ENCODE measurements around the gene RNU2-1.
A peak's percentile ranks its signal among the peaks of the same experiment; 100 is the strongest.
"Not testable (repeated sequence)": the region's sequence is repeated elsewhere in the genome, so short reads cannot be mapped to it uniquely, and the experiment has no call there.

Gene RNU2-1

DNA sequence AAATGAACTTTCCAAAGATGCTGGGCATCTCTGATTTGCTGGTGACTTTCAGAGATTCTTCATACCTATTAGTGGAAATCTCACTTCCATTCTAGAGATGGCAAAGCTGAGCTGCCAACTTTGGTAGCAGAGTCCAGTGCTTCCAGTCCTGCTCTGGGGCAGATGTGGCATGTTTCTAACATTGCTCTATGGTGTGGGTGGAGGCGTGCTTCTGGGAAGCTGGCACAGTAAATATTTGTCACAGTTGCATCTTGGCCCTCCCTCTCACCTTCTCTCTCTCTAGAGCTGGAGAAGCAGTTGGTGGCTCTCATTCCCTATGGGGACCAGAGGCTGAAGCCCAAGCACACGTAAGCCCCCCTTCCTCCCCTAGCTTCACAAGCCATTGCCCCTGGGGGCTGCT is 20.2 kb downstream of the RNU2-1 start:
- peaks cover 13% of the 10 kb centered on the region for H3K4me1 ChIP-seq (ENCODE audit: control insufficient read depth, insufficient read depth, low read length)
- no peaks in the 10 kb centered on the region for H3K9me3 ChIP-seq (ENCODE audit: control insufficient read depth, insufficient read depth, low read length)
- H3K4me3 ChIP-seq (ENCODE audit: low read depth, low read length) = no peak overlapping the region
- no peaks in the 10 kb centered on the region for H3K27me3 ChIP-seq (ENCODE audit: control insufficient read depth, insufficient read depth, low read length)
- H3K36me3 ChIP-seq (ENCODE audit: control insufficient read depth, insufficient read depth, low read length) = peaks cover 12% of the 10 kb centered on the region; the same call in 1 of the 2 replicates
- H3K27ac ChIP-seq (ENCODE audit: low read depth, low read length) = no peak overlapping the region
- no peak overlapping the region for H3K9ac ChIP-seq (ENCODE audit: low read depth, low read length)

DNA sequence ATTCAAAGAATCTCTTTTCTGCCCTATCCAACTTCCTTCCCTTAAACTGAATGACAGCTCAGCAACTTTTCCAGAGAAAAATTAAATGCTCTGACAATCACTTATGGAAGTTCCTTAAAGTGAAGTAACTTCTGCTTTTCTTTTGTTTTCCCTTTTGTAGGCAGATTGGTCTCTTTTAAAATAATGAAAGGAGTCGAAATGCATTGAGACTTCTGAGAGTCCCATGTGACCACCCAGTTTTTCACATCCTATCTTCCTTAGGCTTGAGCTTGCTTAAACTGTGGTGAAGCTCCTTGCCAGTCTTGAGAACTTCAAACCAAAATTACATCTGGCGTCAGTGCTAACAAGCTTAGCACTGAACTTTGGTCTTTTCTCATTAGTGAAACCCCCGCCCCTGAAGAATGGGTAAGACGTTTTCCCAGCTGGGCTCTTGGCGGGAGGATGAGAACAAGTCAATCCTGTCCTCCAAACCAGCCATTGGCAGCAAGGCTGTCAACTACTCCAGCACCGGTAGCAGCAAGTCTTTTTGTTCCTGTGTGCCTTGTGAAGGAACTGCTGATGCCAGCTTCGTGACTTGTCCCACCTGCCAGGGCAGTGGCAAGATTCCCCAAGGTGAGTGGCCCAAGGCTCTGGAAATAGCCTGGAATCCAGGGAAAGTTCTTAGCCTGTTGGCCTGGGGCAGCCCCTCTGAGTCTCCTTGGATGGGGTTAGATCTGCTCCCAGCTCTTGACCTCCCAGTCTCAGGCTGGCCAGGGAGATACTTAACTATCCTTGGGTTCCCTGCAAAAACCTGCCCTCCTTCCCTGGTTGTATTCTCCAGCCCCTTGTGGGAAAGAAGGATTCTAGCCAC is 20.9 kb downstream of the RNU2-1 start:
- Histone ChIP-seq H3K27ac (ENCODE audit: low read depth, low read length) (no peak overlapping the region), H3K4me3 (ENCODE audit: low read depth, low read length) (peak overlapping the region; percentile 76), H3K4me1 (ENCODE audit: control insufficient read depth, insufficient read depth, low read length) (peaks cover 13% of the 10 kb centered on the region), H3K36me3 (ENCODE audit: control insufficient read depth, insufficient read depth, low read length) (peaks cover 15% of the 10 kb centered on the region; the same call in 1 of the 2 replicates), H3K27me3 (ENCODE audit: control insufficient read depth, insufficient read depth, low read length) (no peaks in the 10 kb centered on the region), H3K9me3 (ENCODE audit: control insufficient read depth, insufficient read depth, low read length) (no peaks in the 10 kb centered on the region), H3K9ac (ENCODE audit: low read depth, low read length) (no peak overlapping the region)

DNA sequence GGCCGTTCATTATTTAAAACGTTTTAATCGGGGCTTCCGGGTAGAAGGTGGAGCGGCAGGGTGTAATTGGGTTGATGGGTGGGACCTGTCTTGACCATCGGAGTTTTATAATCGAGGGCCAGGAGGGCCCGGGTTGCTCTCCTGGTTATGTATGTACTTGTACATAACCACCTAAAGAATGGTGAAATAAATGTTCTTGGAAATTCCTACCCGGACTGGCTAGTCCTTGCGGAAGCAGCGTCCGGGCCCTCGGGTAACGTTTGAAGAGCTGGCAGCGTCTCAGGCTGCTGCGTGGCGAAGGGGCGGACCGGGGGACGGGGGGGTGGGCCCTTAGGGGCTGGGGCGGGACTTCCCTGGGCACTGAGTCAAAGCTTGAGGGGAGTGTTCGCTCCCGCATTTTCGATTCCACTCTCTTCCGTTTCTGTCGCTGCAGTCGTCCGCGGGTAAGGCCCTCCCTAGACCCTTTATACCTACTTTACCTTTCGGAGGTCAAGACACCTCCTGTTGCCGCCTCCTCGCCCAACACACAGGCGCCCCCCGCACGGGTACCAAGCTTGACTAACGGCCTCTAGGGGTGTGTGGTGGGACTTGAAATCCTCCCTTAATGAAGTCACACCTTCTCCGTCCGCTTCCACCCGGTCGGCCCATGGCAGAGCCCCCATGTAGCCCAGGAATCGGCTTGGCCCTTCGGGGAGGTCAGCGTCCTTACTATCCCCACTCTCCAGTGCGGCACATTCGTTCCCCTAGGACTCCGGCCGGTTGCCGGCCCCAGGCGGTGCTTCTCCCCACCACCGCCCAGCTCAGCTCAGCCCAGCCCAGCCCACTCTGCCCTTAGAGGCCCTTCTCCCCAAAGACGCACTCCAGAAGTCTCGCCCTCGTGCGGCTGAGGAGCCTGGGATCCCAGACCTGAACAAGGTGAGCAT is 22.0 kb downstream of the RNU2-1 start, which contains the start of gene TMEM106A:
Gene TMEM106A (plus strand): TSS at position 396 of the 923 bp plus-strand sequence. CDS start 1,167 bp downstream, outside the sequence.
- no peaks in the 10 kb centered on the region for H3K9me3 ChIP-seq (ENCODE audit: control insufficient read depth, insufficient read depth, low read length)
- peak within 1 kb of the TSS; percentile 61 for H3K27ac ChIP-seq (ENCODE audit: low read depth, low read length)
- no peaks in the 10 kb centered on the region for H3K27me3 ChIP-seq (ENCODE audit: control insufficient read depth, insufficient read depth, low read length)
- peak within 1 kb of the TSS; percentile 54 for H3K9ac ChIP-seq (ENCODE audit: low read depth, low read length)
- peak within 1 kb of the TSS; percentile 76 for H3K4me3 ChIP-seq (ENCODE audit: low read depth, low read length)
- H3K36me3 ChIP-seq (ENCODE audit: control insufficient read depth, insufficient read depth, low read length) = peaks cover 13% of the 10 kb centered on the region; the same call in 1 of the 2 replicates
- peaks cover 13% of the 10 kb centered on the region for H3K4me1 ChIP-seq (ENCODE audit: control insufficient read depth, insufficient read depth, low read length)

DNA sequence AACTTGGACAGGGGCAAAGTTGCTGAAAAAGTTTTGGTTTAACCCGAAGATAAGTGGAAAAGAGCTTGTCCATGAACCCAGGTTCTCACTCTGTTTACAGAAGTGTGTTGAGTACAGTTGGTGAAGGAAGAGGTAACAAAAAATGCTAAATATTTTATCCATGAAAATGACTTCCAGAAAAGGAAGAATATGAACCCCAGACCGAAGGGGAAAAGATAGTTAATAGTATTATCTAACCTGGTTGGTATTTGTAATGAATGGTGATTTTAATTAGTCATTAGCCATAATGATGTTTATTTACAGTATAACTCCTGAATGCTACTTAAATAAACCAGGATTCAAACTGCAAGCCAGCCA is 22.7 kb downstream of the RNU2-1 start:
- Histone ChIP-seq H3K4me1 (ENCODE audit: control insufficient read depth, insufficient read depth, low read length) (peaks cover 13% of the 10 kb centered on the region), H3K27ac (ENCODE audit: low read depth, low read length) (peak overlapping the region; percentile 27), H3K27me3 (ENCODE audit: control insufficient read depth, insufficient read depth, low read length) (no peaks in the 10 kb centered on the region), H3K4me3 (ENCODE audit: low read depth, low read length) (peak overlapping the region; percentile 76), H3K9ac (ENCODE audit: low read depth, low read length) (peak overlapping the region; percentile 54; the same call in 1 of the 2 replicates), H3K36me3 (ENCODE audit: control insufficient read depth, insufficient read depth, low read length) (peaks cover 13% of the 10 kb centered on the region; the same call in 1 of the 2 replicates), H3K9me3 (ENCODE audit: control insufficient read depth, insufficient read depth, low read length) (no peaks in the 10 kb centered on the region)

DNA sequence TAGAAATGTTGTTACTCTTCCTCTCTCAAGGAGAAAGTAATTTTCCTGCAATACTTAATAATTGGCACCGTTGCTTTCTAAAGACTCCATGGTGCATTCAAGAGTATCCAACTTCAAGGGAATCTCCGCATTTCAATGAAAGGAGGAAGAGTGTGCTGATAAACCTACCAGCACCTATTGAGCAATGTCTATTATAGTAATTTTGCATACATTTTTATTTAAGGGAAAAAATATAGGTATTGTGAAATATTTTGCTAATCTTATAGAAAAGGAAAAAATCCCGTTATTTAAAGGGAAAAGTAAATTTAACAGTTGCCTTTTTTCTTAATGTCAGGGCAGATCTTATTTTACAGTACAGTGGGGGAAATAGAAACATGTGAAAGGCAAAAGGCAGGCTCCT is 23.2 kb downstream of the RNU2-1 start:
- H3K27me3 ChIP-seq (ENCODE audit: control insufficient read depth, insufficient read depth, low read length) = no peaks in the 10 kb centered on the region
- H3K27ac ChIP-seq (ENCODE audit: low read depth, low read length) = no peak overlapping the region
- H3K9ac ChIP-seq (ENCODE audit: low read depth, low read length) = no peak overlapping the region
- peaks cover 8% of the 10 kb centered on the region; the same call in 1 of the 2 replicates for H3K36me3 ChIP-seq (ENCODE audit: control insufficient read depth, insufficient read depth, low read length)
- H3K4me3 ChIP-seq (ENCODE audit: low read depth, low read length) = no peak overlapping the region
- H3K4me1 ChIP-seq (ENCODE audit: control insufficient read depth, insufficient read depth, low read length) = peaks cover 13% of the 10 kb centered on the region
- no peaks in the 10 kb centered on the region for H3K9me3 ChIP-seq (ENCODE audit: control insufficient read depth, insufficient read depth, low read length)

DNA sequence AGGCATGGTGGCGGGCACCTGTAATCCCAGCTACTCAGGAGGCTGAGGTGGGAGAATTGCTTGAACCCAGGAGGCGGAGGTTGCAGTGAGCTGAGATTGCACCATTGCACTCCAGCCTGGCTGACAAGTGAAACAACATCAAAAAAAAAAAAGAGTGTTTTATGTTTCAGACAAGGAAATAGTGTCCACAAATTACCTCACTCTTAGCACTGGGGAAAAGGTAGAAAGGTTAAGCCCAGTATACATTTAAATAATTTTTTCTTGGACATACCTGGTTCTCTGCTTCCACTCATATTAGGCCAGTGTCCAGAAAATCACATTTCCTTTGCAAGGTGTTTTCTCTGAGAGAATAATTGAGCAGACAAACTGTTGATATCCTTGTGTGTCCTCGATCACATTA is 30.8 kb downstream of the RNU2-1 start:
- H3K4me1 ChIP-seq (ENCODE audit: control insufficient read depth, insufficient read depth, low read length); H3K27me3 ChIP-seq (ENCODE audit: control insufficient read depth, insufficient read depth, low read length); H3K4me3 ChIP-seq (ENCODE audit: low read depth, low read length); H3K9me3 ChIP-seq (ENCODE audit: control insufficient read depth, insufficient read depth, low read length); H3K9ac ChIP-seq (ENCODE audit: low read depth, low read length); H3K27ac ChIP-seq (ENCODE audit: low read depth, low read length): not testable (repeated sequence)
- H3K36me3 ChIP-seq (ENCODE audit: control insufficient read depth, insufficient read depth, low read length) = peaks cover 52% of the 10 kb centered on the region

DNA sequence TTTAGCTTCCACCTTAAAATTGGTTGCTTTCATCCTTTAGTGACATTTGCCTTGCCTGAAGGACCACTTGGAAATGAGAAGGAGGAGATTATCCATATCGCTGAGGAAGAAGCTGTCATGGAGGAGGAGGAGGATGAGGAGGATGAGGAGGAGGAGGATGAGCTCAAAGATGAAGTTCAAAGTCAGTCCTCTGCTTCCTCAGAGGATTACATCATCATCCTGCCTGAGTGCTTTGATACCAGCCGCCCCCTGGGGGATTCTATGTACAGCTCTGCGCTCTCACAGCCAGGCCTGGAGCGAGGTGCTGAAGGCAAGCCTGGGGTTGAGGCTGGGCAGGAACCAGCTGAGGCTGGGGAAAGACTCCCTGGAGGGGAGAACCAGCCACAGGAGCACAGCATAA is 33.6 kb downstream of the RNU2-1 start:
- H3K4me3 ChIP-seq (ENCODE audit: low read depth, low read length) = no peak overlapping the region
- H3K9ac ChIP-seq (ENCODE audit: low read depth, low read length) = no peak overlapping the region
- no peaks in the 10 kb centered on the region for H3K4me1 ChIP-seq (ENCODE audit: control insufficient read depth, insufficient read depth, low read length)
- H3K27ac ChIP-seq (ENCODE audit: low read depth, low read length) = no peak overlapping the region
- H3K9me3 ChIP-seq (ENCODE audit: control insufficient read depth, insufficient read depth, low read length) = no peaks in the 10 kb centered on the region
- H3K36me3 ChIP-seq (ENCODE audit: control insufficient read depth, insufficient read depth, low read length) = peaks cover 63% of the 10 kb centered on the region
- no peaks in the 10 kb centered on the region for H3K27me3 ChIP-seq (ENCODE audit: control insufficient read depth, insufficient read depth, low read length)

DNA sequence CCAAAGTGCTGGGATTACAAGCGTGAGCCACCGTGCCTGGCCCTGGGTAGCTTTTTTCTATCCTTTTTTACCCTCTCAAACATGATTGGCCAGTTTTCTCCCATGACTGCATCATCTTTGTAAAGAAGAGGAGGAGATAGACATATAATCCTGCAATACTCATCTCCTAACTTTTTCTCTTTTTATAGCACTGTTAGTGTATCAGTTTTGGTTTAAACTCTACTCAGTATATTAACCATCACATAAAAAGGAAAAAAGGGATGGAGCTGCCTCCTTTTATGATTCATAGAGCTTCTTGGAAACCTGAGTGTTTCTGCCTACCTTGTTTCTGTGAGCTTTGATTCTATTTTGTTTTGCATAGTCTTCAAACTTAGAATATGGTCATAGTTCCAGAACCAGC is 34.1 kb downstream of the RNU2-1 start:
- H3K9me3 ChIP-seq (ENCODE audit: control insufficient read depth, insufficient read depth, low read length) = no peaks in the 10 kb centered on the region
- H3K27ac ChIP-seq (ENCODE audit: low read depth, low read length) = no peak overlapping the region
- H3K36me3 ChIP-seq (ENCODE audit: control insufficient read depth, insufficient read depth, low read length) = peaks cover 68% of the 10 kb centered on the region
- H3K4me1 ChIP-seq (ENCODE audit: control insufficient read depth, insufficient read depth, low read length) = no peaks in the 10 kb centered on the region
- no peak overlapping the region for H3K9ac ChIP-seq (ENCODE audit: low read depth, low read length)
- H3K27me3 ChIP-seq (ENCODE audit: control insufficient read depth, insufficient read depth, low read length) = no peaks in the 10 kb centered on the region
- H3K4me3 ChIP-seq (ENCODE audit: low read depth, low read length) = no peak overlapping the region

DNA sequence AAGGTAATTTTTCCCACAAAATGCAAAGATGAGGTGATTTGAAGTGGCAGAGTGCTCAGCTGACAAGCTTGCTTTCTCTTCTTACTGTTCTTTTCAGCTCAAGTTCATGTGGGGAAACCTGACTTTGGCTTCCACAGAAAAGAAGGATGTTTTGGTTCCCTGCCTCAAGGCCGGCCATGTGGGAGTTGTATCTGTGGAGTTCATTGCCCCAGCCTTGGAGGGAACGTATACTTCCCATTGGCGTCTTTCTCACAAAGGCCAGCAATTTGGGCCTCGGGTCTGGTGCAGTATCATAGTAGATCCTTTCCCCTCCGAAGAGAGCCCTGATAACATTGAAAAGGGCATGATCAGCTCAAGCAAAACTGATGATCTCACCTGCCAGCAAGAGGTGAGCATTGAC is 40.5 kb downstream of the RNU2-1 start:
- H3K4me3 ChIP-seq (ENCODE audit: low read depth, low read length) = no peak overlapping the region
- no peak overlapping the region for H3K27ac ChIP-seq (ENCODE audit: low read depth, low read length)
- H3K36me3 ChIP-seq (ENCODE audit: control insufficient read depth, insufficient read depth, low read length) = peaks cover 74% of the 10 kb centered on the region
- H3K9me3 ChIP-seq (ENCODE audit: control insufficient read depth, insufficient read depth, low read length) = no peaks in the 10 kb centered on the region
- H3K9ac ChIP-seq (ENCODE audit: low read depth, low read length) = no peak overlapping the region
- H3K4me1 ChIP-seq (ENCODE audit: control insufficient read depth, insufficient read depth, low read length) = no peaks in the 10 kb centered on the region
- no peaks in the 10 kb centered on the region for H3K27me3 ChIP-seq (ENCODE audit: control insufficient read depth, insufficient read depth, low read length)

DNA sequence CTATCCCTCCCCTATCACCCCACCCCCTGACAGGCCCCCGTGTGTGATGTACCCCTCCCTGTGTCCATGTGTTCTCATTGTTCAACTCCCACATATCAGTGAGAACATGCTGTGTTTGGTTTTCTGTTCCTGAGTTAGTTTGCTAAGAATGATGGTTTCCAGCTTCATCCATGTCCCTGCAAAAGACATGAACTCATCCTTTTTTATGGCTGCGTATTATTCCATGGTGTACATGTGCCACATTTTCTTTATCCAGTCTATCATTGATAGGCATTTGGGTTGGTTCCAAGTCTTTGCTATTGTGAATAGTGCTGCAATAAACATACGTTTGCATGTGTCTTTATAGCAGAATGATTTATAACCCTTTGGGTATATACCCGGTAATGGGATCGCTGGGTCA is 47.1 kb downstream of the RNU2-1 start:
- peaks cover 35% of the 10 kb centered on the region for H3K36me3 ChIP-seq (ENCODE audit: control insufficient read depth, insufficient read depth, low read length)
- H3K4me3 ChIP-seq (ENCODE audit: low read depth, low read length); H3K9me3 ChIP-seq (ENCODE audit: control insufficient read depth, insufficient read depth, low read length); H3K27me3 ChIP-seq (ENCODE audit: control insufficient read depth, insufficient read depth, low read length); H3K4me1 ChIP-seq (ENCODE audit: control insufficient read depth, insufficient read depth, low read length); H3K27ac ChIP-seq (ENCODE audit: low read depth, low read length); H3K9ac ChIP-seq (ENCODE audit: low read depth, low read length): not testable (repeated sequence)

DNA sequence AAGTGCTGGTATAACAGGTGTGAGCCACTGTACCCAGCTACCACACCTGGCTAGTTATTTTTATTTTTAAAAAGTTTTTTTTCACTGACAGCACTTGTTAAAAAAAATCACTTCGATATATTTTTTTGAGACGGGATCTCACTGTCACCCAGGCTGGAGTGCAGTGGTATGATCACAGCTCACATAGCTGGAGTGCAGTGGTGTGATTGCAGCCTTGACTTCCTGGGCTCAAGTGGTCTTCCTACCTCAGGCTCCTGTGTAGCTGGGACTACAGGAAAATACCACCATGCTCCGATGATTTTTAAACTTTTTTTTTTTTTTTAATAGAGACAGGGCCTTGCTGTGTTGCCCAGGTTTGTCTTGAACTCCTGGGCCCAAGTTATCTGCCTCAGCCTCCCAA is 49.9 kb downstream of the RNU2-1 start:
- Histone ChIP-seq H3K9me3 (ENCODE audit: control insufficient read depth, insufficient read depth, low read length) (no peaks in the 10 kb centered on the region), H3K4me1 (ENCODE audit: control insufficient read depth, insufficient read depth, low read length) (no peaks in the 10 kb centered on the region), H3K27ac (ENCODE audit: low read depth, low read length) (no peak overlapping the region), H3K9ac (ENCODE audit: low read depth, low read length) (no peak overlapping the region), H3K4me3 (ENCODE audit: low read depth, low read length) (no peak overlapping the region), H3K27me3 (ENCODE audit: control insufficient read depth, insufficient read depth, low read length) (no peaks in the 10 kb centered on the region), H3K36me3 (ENCODE audit: control insufficient read depth, insufficient read depth, low read length) (peaks cover 29% of the 10 kb centered on the region)

All from HUES48 (cell line).